ENCODE data around the gene USH2A. TPM values are rescaled to one million over a fixed set of nuclear protein-coding genes. Genes with fewer than 3 reads are reported as not detected.

USH2A gene
- polyA plus RNA-seq, 1 of the 3 experiments (the other 2 are of a cell fraction), result under 0.01 TPM

DNA sequence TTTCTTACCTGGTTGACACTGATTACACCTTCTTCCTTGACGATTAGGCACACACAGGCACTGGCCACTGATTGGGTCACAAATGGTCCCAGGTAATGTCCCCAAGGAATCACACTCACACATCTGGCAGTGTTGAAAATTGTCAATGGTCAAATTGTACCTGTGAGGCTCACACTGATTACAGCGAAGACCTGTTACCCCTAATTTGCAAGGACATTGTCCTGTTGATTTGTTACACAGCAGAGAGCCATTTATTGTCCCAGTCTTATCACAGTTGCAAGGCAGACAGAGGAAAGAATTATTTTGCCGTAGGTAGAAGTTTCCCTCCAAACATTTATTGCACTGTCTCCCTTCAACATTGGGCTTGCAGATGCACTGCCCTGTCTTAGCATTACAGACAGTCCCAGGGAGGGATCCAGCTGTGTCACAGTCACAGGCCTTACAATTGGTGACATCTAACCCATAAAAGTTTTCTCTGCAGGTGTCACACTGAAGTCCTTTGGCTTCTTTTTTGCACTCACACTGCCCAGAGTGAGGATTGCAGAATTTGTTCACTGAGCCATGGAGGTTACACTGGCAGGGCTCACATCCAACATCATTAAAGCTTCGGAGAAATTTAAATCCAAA lies 176.6 kb downstream of the USH2A start:
- H3F3A ChIP-seq (replicated peaks; ENCODE audit: insufficient read depth), result no peaks in the 10 kb centered on the region
- WGBS (ENCODE audit: low lambda C conversion rate), result 66% methylated on average over 4 of the region's 4 CpGs
- H3K79me2 ChIP-seq (ENCODE audit: insufficient read depth), result no peaks in the 10 kb centered on the region
- H3K9me2 ChIP-seq, result no peaks in the 10 kb centered on the region
- no peak overlapping the region for H3K4me3 ChIP-seq (ENCODE audit: low read depth in 2 of 2, low read length in 1 of 2)
- no peak overlapping the region for H3K27ac ChIP-seq (ENCODE audit: low read depth in 2 of 2, low read length in 1 of 2)
- no peak overlapping the region for H2AFZ ChIP-seq (ENCODE audit: low read depth)
- no peaks in the 10 kb centered on the region; a peak in 1 of 4 replicates for H3K4me1 ChIP-seq (ENCODE audit: control insufficient read depth in 1 of 2, insufficient read depth in 2 of 2, low read depth in 1 of 2, low read length in 1 of 2)
- POLR2A ChIA-PET, result no interaction called here
- H3K9ac ChIP-seq, result no peak overlapping the region
- no peaks in the 10 kb centered on the region for H3K36me3 ChIP-seq (replicated peaks in 1 of 2; ENCODE audit: control insufficient read depth in 1 of 2, insufficient read depth in 2 of 2, low read length in 1 of 2)
- no peak overlapping the region for H3K4me2 ChIP-seq
- no peak for DNase-seq
- H3K9me3 ChIP-seq, result no peaks in the 10 kb centered on the region
- H4K20me1 ChIP-seq (ENCODE audit: insufficient read depth), result no peaks in the 10 kb centered on the region
- TF ChIP-seq EZH2phosphoT487 (IDR thresholded peaks at IDR 0.05; ENCODE audit: borderline replicate concordance, low read depth), result no peak
- TF ChIP-seq, protein P1, sequence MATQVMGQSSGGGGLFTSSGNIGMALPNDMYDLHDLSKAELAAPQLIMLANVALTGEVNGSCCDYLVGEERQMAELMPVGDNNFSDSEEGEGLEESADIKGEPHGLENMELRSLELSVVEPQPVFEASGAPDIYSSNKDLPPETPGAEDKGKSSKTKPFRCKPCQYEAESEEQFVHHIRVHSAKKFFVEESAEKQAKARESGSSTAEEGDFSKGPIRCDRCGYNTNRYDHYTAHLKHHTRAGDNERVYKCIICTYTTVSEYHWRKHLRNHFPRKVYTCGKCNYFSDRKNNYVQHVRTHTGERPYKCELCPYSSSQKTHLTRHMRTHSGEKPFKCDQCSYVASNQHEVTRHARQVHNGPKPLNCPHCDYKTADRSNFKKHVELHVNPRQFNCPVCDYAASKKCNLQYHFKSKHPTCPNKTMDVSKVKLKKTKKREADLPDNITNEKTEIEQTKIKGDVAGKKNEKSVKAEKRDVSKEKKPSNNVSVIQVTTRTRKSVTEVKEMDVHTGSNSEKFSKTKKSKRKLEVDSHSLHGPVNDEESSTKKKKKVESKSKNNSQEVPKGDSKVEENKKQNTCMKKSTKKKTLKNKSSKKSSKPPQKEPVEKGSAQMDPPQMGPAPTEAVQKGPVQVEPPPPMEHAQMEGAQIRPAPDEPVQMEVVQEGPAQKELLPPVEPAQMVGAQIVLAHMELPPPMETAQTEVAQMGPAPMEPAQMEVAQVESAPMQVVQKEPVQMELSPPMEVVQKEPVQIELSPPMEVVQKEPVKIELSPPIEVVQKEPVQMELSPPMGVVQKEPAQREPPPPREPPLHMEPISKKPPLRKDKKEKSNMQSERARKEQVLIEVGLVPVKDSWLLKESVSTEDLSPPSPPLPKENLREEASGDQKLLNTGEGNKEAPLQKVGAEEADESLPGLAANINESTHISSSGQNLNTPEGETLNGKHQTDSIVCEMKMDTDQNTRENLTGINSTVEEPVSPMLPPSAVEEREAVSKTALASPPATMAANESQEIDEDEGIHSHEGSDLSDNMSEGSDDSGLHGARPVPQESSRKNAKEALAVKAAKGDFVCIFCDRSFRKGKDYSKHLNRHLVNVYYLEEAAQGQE (IDR thresholded peaks at IDR 0.05; ENCODE audit: low read depth, low read length), result no peak
- TF ChIP-seq, protein P2, sequence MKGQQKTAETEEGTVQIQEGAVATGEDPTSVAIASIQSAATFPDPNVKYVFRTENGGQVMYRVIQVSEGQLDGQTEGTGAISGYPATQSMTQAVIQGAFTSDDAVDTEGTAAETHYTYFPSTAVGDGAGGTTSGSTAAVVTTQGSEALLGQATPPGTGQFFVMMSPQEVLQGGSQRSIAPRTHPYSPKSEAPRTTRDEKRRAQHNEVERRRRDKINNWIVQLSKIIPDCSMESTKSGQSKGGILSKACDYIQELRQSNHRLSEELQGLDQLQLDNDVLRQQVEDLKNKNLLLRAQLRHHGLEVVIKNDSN (IDR thresholded peaks at IDR 0.05; ENCODE audit: borderline replicate concordance, low read depth), result no peak
- TF ChIP-seq NFIC (IDR thresholded peaks at IDR 0.05; ENCODE audit: borderline replicate concordance), result no peak
- TF ChIP-seq YY1 (IDR thresholded peaks at IDR 0.05; ENCODE audit: low read depth), result no peak
- TF ChIP-seq SIN3A (IDR thresholded peaks at IDR 0.05; ENCODE audit: borderline replicate concordance, low read depth, low read length), result no peak
- TF ChIP-seq, protein P3, sequence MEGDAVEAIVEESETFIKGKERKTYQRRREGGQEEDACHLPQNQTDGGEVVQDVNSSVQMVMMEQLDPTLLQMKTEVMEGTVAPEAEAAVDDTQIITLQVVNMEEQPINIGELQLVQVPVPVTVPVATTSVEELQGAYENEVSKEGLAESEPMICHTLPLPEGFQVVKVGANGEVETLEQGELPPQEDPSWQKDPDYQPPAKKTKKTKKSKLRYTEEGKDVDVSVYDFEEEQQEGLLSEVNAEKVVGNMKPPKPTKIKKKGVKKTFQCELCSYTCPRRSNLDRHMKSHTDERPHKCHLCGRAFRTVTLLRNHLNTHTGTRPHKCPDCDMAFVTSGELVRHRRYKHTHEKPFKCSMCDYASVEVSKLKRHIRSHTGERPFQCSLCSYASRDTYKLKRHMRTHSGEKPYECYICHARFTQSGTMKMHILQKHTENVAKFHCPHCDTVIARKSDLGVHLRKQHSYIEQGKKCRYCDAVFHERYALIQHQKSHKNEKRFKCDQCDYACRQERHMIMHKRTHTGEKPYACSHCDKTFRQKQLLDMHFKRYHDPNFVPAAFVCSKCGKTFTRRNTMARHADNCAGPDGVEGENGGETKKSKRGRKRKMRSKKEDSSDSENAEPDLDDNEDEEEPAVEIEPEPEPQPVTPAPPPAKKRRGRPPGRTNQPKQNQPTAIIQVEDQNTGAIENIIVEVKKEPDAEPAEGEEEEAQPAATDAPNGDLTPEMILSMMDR (IDR thresholded peaks at IDR 0.05), result no peak
- TF ChIP-seq GATA2 (CRISPR knock-in tag; IDR thresholded peaks at IDR 0.05), result no peak
- no peak for TF ChIP-seq FOSL2 (IDR thresholded peaks at IDR 0.05; ENCODE audit: borderline replicate concordance, low read depth)
- no peak for TF ChIP-seq TAF1 (IDR thresholded peaks at IDR 0.05; ENCODE audit: borderline replicate concordance, low read depth, low read length)
- no peak for TF ChIP-seq JUND (IDR thresholded peaks at IDR 0.05)
- no peak for TF ChIP-seq FOXM1 (IDR thresholded peaks at IDR 0.05; ENCODE audit: low read depth)
- no peaks in the 10 kb centered on the region for H3K27me3 ChIP-seq (ENCODE audit: insufficient read depth)
- CTCF ChIA-PET, result interaction anchor here (1.2 kb wide), 1 partner anchor 64 kb away, joined by 3 read pairs; no protein-coding TSS in a partner anchor
